Endothelial cell (in vitro differentiated cells): ENCODE measurements around the gene CROCC. TPM values are rescaled to one million over a fixed set of nuclear protein-coding genes. Genes with fewer than 3 reads are reported as not detected.

Experiments
- DNase-seq: peaks from one replicate; pipeline ENCODE4 v3.0.0; 2021; ENCODE audit warnings: low spot score
- H3K27ac Mint-ChIP-seq: one replicate; pipeline ENCODE4 v1.8.0; 2021; ENCODE audit warnings: mixed read lengths, inconsistent platforms; ENCODE audit not compliant: unreplicated experiment
- H3K27me3 Mint-ChIP-seq: one replicate; pipeline ENCODE4 v1.8.0; 2021; ENCODE audit warnings: mild to moderate bottlenecking, moderate library complexity, mixed read lengths, inconsistent platforms; ENCODE audit not compliant: unreplicated experiment
- H3K36me3 Mint-ChIP-seq: one replicate; pipeline ENCODE4 v1.8.0; 2021; ENCODE audit warnings: mild to moderate bottlenecking, low read depth, mixed read lengths, inconsistent platforms; ENCODE audit not compliant: unreplicated experiment
- H3K4me1 Mint-ChIP-seq: one replicate; pipeline ENCODE4 v1.8.0; 2021; ENCODE audit warnings: mild to moderate bottlenecking, mixed read lengths, inconsistent platforms; ENCODE audit not compliant: unreplicated experiment
- H3K4me3 Mint-ChIP-seq: one replicate; pipeline ENCODE4 v1.8.0; 2021; ENCODE audit warnings: mild to moderate bottlenecking, mixed read lengths, inconsistent platforms; ENCODE audit not compliant: unreplicated experiment
- H3K9me3 Mint-ChIP-seq: one replicate; pipeline ENCODE4 v1.8.0; 2021; ENCODE audit warnings: mixed read lengths, inconsistent platforms; ENCODE audit not compliant: unreplicated experiment
- total RNA-seq: library from RNA; stranded (reverse); fragmentation: NEBNext Ultra II Directional; extraction: Animal tissue kit (Norgen Biotek cat#: 25700); gene quantifications from one replicate; pipeline ENCODE4 v1.2.1, GENCODE V29; 2021; ENCODE audit not compliant: unreplicated experiment
- TF ChIP-seq, protein P1 (sequence below): fragments of 200-600 bp; sonication (generic); IDR thresholded peaks from one replicate; pipeline ENCODE4 v1.5.0; 2021; ENCODE audit warnings: antibody characterized with exemption; ENCODE audit not compliant: unreplicated experiment

Gene CROCC
- total RNA-seq, 1 donor from 2014 or later: 38.9 TPM

DNA sequence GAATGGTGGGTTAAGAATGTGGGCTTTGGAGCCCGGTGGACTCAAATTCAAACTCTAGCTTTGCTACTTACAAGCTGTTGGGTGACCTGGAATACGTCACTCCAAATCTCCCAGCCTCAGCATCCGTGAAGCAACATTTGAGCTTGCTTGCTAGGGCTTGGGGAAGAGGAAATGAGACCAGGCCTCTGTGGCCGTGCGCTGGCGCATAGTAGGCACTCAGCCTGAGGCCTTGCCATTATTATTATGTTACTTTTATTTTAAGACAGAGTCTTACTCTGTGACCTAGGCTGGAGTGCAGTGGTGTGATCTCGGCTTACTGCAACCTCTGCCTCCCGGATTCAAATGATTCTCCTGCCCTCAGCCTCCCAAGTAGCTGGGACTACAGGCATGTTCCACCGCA, 70.9 kb downstream of the CROCC start:
- Mint-ChIP-seq H3K27me3 (peaks cover 3% of the 10 kb centered on the region), H3K27ac (no peak overlapping the region), H3K36me3 (peaks cover 7% of the 10 kb centered on the region), H3K4me3 (no peak overlapping the region), H3K4me1 (no peaks in the 10 kb centered on the region), H3K9me3 (no peaks in the 10 kb centered on the region)
- DNase-seq: no peak
- TF ChIP-seq, protein P1, sequence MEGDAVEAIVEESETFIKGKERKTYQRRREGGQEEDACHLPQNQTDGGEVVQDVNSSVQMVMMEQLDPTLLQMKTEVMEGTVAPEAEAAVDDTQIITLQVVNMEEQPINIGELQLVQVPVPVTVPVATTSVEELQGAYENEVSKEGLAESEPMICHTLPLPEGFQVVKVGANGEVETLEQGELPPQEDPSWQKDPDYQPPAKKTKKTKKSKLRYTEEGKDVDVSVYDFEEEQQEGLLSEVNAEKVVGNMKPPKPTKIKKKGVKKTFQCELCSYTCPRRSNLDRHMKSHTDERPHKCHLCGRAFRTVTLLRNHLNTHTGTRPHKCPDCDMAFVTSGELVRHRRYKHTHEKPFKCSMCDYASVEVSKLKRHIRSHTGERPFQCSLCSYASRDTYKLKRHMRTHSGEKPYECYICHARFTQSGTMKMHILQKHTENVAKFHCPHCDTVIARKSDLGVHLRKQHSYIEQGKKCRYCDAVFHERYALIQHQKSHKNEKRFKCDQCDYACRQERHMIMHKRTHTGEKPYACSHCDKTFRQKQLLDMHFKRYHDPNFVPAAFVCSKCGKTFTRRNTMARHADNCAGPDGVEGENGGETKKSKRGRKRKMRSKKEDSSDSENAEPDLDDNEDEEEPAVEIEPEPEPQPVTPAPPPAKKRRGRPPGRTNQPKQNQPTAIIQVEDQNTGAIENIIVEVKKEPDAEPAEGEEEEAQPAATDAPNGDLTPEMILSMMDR: no peak

- H3K27ac Mint-ChIP-seq: no peak overlapping the region
- TF ChIP-seq, protein P1: no peak
- no peak overlapping the region for H3K4me3 Mint-ChIP-seq
- no peaks in the 10 kb centered on the region for H3K9me3 Mint-ChIP-seq
- peaks cover 3% of the 10 kb centered on the region for H3K27me3 Mint-ChIP-seq
- DNase-seq: no peak
- no peaks in the 10 kb centered on the region for H3K4me1 Mint-ChIP-seq
- H3K36me3 Mint-ChIP-seq: peaks cover 11% of the 10 kb centered on the region
These were observed 71.8 kb downstream of the CROCC start for GRCh38 chr1:16993521-16994038.

DNA sequence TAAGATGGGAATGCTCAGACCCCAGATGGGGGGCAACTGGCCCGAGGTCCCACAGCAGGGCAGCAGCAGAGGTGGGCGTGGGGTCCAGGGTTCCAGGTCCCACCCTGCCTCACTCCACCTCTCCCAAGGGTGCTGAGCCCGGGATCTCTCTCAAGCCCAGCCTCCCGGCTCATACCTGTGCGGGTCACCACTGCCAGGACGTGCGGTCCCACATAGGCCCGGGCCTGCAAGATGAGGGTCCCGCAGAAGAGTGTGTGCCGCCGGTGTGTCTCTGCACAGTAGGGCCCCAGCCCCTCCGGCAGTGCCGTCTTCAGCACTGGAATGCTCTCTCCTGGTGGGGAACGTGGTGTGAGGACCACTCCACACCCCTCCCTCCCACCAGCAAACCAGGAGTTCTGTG, 75.1 kb downstream of the CROCC start:
- Mint-ChIP-seq H3K27me3 (peaks cover 6% of the 10 kb centered on the region), H3K36me3 (peaks cover 17% of the 10 kb centered on the region), H3K27ac (no peak overlapping the region), H3K4me1 (no peaks in the 10 kb centered on the region), H3K9me3 (no peaks in the 10 kb centered on the region), H3K4me3 (no peak overlapping the region)
- TF ChIP-seq, protein P1: no peak
- no peak for DNase-seq

DNA sequence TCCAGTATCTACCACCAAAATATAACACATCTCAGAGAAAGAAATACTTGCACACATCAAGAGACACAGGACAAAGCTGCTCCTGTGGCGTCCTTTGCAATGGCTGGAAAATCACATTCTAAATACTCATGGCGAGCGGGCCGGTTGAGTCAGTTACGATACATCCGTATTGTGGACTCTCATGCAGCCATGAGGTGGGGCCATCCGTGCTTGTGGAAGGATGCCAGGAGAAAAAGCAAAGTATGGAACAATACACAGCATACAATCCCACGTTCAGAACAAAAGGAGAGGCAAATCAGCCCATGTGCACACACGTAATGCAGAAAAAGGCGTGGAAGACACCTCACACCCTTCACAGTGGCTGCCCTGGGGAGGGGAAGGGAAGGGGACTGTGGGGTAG, 76.9 kb downstream of the CROCC start:
- Mint-ChIP-seq H3K9me3 (no peaks in the 10 kb centered on the region), H3K27ac (no peak overlapping the region), H3K4me3 (peak overlapping the region; percentile 2), H3K36me3 (peaks cover 17% of the 10 kb centered on the region), H3K27me3 (peaks cover 10% of the 10 kb centered on the region), H3K4me1 (no peaks in the 10 kb centered on the region)
- TF ChIP-seq, protein P1: no peak
- no peak for DNase-seq

- H3K27ac Mint-ChIP-seq: no peak overlapping the region
- no peak for DNase-seq
- peaks cover 10% of the 10 kb centered on the region for H3K27me3 Mint-ChIP-seq
- H3K4me1 Mint-ChIP-seq: no peaks in the 10 kb centered on the region
- H3K4me3 Mint-ChIP-seq: no peak overlapping the region
- H3K9me3 Mint-ChIP-seq: no peaks in the 10 kb centered on the region
- peaks cover 20% of the 10 kb centered on the region for H3K36me3 Mint-ChIP-seq
- TF ChIP-seq, protein P1: no peak
These were observed 78.1 kb downstream of the CROCC start for GRCh38 chr1:16999863-17000262.
